CD8-positive, alpha-beta memory T cell (primary cell): Measurements from ENCODE around the gene LMF1. TPM values are rescaled to one million over a fixed set of nuclear protein-coding genes. Genes with fewer than 3 reads are reported as not detected.
"Not testable (repeated sequence)": the region's sequence is repeated elsewhere in the genome, so short reads cannot be mapped to it uniquely, and the experiment has no call there.

Source experiments
- CTCF ChIA-PET: fragments of 350-600 bp; sonication (Branson Sonifier 250); formaldehyde crosslinking; loops from one replicate; lab custom pipeline; 2021; ENCODE audit warnings: antibody characterized with exemption; lab: Charles Lee
- POLR2A ChIA-PET: fragments of 350-600 bp; sonication (Branson Sonifier 250); formaldehyde crosslinking; loops from one replicate; lab custom pipeline; 2021; ENCODE audit warnings: antibody characterized with exemption; lab: Charles Lee
- DNase-seq, 5 donors: peaks; one replicate each; pipeline versions ENCODE4 v3.0.0 to v3.0.0-alpha.2; 2020 to 2022; ENCODE audit warnings: mixed read lengths in 1 of 5
- H3K27ac ChIP-seq: one replicate; pipeline ENCODE4 v1.7.0; 2013; ENCODE audit warnings: low read depth, mild to moderate bottlenecking, low read length, moderate library complexity
- H3K27me3 ChIP-seq: 2 replicates; pipeline ENCODE4 v1.7.0; 2013; ENCODE audit warnings: low read length, mild to moderate bottlenecking; ENCODE audit not compliant: insufficient read depth, poor library complexity, severe bottlenecking
- H3K36me3 ChIP-seq: 2 replicates; pipeline ENCODE4 v1.7.0; 2013; ENCODE audit warnings: mild to moderate bottlenecking, low read length, moderate library complexity; ENCODE audit not compliant: insufficient read depth
- H3K4me1 ChIP-seq: 2 replicates; pipeline ENCODE4 v1.7.0; 2013; ENCODE audit warnings: mild to moderate bottlenecking, low read length, moderate library complexity; ENCODE audit not compliant: insufficient read depth
- H3K4me3 ChIP-seq: 2 replicates; pipeline ENCODE4 v1.7.0; 2013; ENCODE audit warnings: mild to moderate bottlenecking, low read length
- H3K9me3 ChIP-seq: 2 replicates; pipeline ENCODE4 v1.7.0; 2013; ENCODE audit warnings: mild to moderate bottlenecking, low read length
- H3K27ac Mint-ChIP-seq, 8 donors: one replicate each; pipeline ENCODE4 v1.8.0; 2020 to 2021; ENCODE audit warnings: mixed read lengths in 8 of 8, mild to moderate bottlenecking in 6 of 8, inconsistent platforms in 3 of 8, moderate library complexity in 3 of 8
- H3K27me3 Mint-ChIP-seq, 2 donors: one replicate each; pipeline ENCODE4 v1.8.0; 2020 to 2021; ENCODE audit warnings: mixed read lengths in 2 of 2, mild to moderate bottlenecking in 1 of 2, moderate library complexity in 1 of 2
- H3K36me3 Mint-ChIP-seq, 3 donors: one replicate each; pipeline ENCODE4 v1.8.0; 2020 to 2021; ENCODE audit warnings: mixed read lengths in 3 of 3, inconsistent platforms in 1 of 3, mild to moderate bottlenecking in 1 of 3
- H3K4me1 Mint-ChIP-seq, 3 donors: one replicate each; pipeline ENCODE4 v1.8.0; 2020 to 2021; ENCODE audit warnings: mixed read lengths in 3 of 3, inconsistent platforms in 1 of 3, mild to moderate bottlenecking in 1 of 3
- H3K4me3 Mint-ChIP-seq, 7 donors: one replicate each; pipeline ENCODE4 v1.8.0; 2020 to 2021; ENCODE audit warnings: mixed read lengths in 7 of 7, mild to moderate bottlenecking in 6 of 7, moderate library complexity in 4 of 7, inconsistent platforms in 2 of 7
- H3K9me3 Mint-ChIP-seq, 5 donors: one replicate each; pipeline ENCODE4 v1.8.0; 2020 to 2022; ENCODE audit warnings: mixed read lengths in 5 of 5, mild to moderate bottlenecking in 3 of 5, moderate library complexity in 2 of 5, inconsistent platforms in 1 of 5
- polyA plus RNA-seq: library from polyadenylated mRNA; unstranded; fragments of 300-500 nt; fragmentation: Illumina TruSeq; gene quantifications from one replicate; pipeline ENCODE4 v1.2.3, GENCODE V29; 2021
- total RNA-seq, 2 experiments: library from RNA; stranded (reverse); gene quantifications; one replicate each; pipeline ENCODE4 v1.2.3, GENCODE V29; 2021

The LMF1 gene
- total and polyA plus RNA-seq, 3 experiments from 2014 or later = 11.7 to 15.8 (median 14.0) TPM

- Mint-ChIP-seq H3K27me3 (peaks cover 3 to 4% of the 10 kb centered on the region in 2 donors), H3K4me1 (no peaks in the 10 kb centered on the region), H3K36me3 (peaks cover 0 to 4% (median 0%) of the 10 kb centered on the region in 3 donors), H3K9me3 (peaks cover 0 to 23% (median 9%) of the 10 kb centered on the region in 5 donors), H3K4me3 (no peak overlapping the region), H3K27ac (no peak overlapping the region)
- no peaks in the 10 kb centered on the region for H3K4me1 ChIP-seq
- H3K27me3 ChIP-seq = no peaks in the 10 kb centered on the region
- H3K9me3 ChIP-seq = peaks cover 6% of the 10 kb centered on the region
- ChIA-PET POLR2A (no interaction called here), CTCF (no interaction called here)
- no peak for DNase-seq
- no peaks in the 10 kb centered on the region for H3K36me3 ChIP-seq
- no peak overlapping the region for H3K4me3 ChIP-seq
- H3K27ac ChIP-seq = no peak overlapping the region
Measured at GRCh38 chr16:838741-839140, 132.0 kb downstream of the LMF1 start.

GRCh38 chr16:836822-837221 is 134.0 kb downstream of the LMF1 start:
- CTCF ChIA-PET, H3K4me1 Mint-ChIP-seq, H3K27me3 Mint-ChIP-seq, H3K27ac ChIP-seq, H3K4me3 Mint-ChIP-seq, H3K4me3 ChIP-seq, H3K9me3 ChIP-seq, H3K36me3 Mint-ChIP-seq, H3K36me3 ChIP-seq, DNase-seq, H3K27me3 ChIP-seq, H3K4me1 ChIP-seq, POLR2A ChIA-PET, H3K27ac Mint-ChIP-seq: not testable (repeated sequence)
- peaks cover 0 to 23% (median 9%) of the 10 kb centered on the region in 5 donors for H3K9me3 Mint-ChIP-seq

GRCh38 chr16:836221-836620 is 134.6 kb downstream of the LMF1 start:
- POLR2A ChIA-PET = no interaction called here
- CTCF ChIA-PET = interaction anchor here (0.8 kb wide), 1 partner anchor 8 kb away, joined by 3 read pairs; no protein-coding TSS in a partner anchor
- Histone ChIP-seq H3K4me3 (no peak overlapping the region), H3K4me1 (no peaks in the 10 kb centered on the region), H3K9me3 (peaks cover 6% of the 10 kb centered on the region), H3K27ac (no peak overlapping the region), H3K36me3 (no peaks in the 10 kb centered on the region), H3K27me3 (no peaks in the 10 kb centered on the region)
- Mint-ChIP-seq H3K9me3 (peaks cover 0 to 23% (median 9%) of the 10 kb centered on the region in 5 donors), H3K27ac (no peak overlapping the region), H3K36me3 (peaks cover 0 to 4% (median 0%) of the 10 kb centered on the region in 3 donors), H3K4me3 (no peak overlapping the region), H3K4me1 (no peaks in the 10 kb centered on the region), H3K27me3 (peaks cover 3 to 5% of the 10 kb centered on the region in 2 donors)
- DNase-seq = no peak

- H3K27me3 Mint-ChIP-seq = peaks cover 3 to 5% of the 10 kb centered on the region in 2 donors
- H3K27ac Mint-ChIP-seq = no peak overlapping the region
- H3K27ac ChIP-seq = no peak overlapping the region
- no peaks in the 10 kb centered on the region for H3K27me3 ChIP-seq
- H3K4me3 Mint-ChIP-seq = no peak overlapping the region
- H3K4me1 ChIP-seq = no peaks in the 10 kb centered on the region
- DNase-seq = no peak
- peaks cover 0 to 4% (median 0%) of the 10 kb centered on the region in 3 donors for H3K36me3 Mint-ChIP-seq
- peaks cover 0 to 23% (median 9%) of the 10 kb centered on the region in 5 donors for H3K9me3 Mint-ChIP-seq
- ChIA-PET POLR2A (no interaction called here), CTCF (interaction anchor here (0.8 kb wide), 1 partner anchor 9 kb away, joined by 3 read pairs; no protein-coding TSS in a partner anchor)
- H3K4me1 Mint-ChIP-seq = no peaks in the 10 kb centered on the region
- H3K9me3 ChIP-seq = peaks cover 6% of the 10 kb centered on the region
- H3K36me3 ChIP-seq = no peaks in the 10 kb centered on the region
- no peak overlapping the region for H3K4me3 ChIP-seq
Measured at GRCh38 chr16:835373-835772, 135.4 kb downstream of the LMF1 start.

- Histone ChIP-seq H3K9me3 (peaks cover 6% of the 10 kb centered on the region), H3K4me3 (no peak overlapping the region), H3K36me3 (no peaks in the 10 kb centered on the region), H3K4me1 (no peaks in the 10 kb centered on the region), H3K27me3 (no peaks in the 10 kb centered on the region), H3K27ac (no peak overlapping the region)
- peaks cover 0 to 4% (median 0%) of the 10 kb centered on the region in 3 donors for H3K36me3 Mint-ChIP-seq
- ChIA-PET POLR2A (no interaction called here), CTCF (no interaction called here)
- H3K4me3 Mint-ChIP-seq = no peak overlapping the region
- peaks cover 5 to 8% of the 10 kb centered on the region in 2 donors for H3K27me3 Mint-ChIP-seq
- DNase-seq = no peak
- H3K4me1 Mint-ChIP-seq = no peaks in the 10 kb centered on the region
- peaks cover 0 to 20% (median 9%) of the 10 kb centered on the region in 5 donors for H3K9me3 Mint-ChIP-seq
- H3K27ac Mint-ChIP-seq = no peak overlapping the region
Measured at GRCh38 chr16:833411-833810, 137.4 kb downstream of the LMF1 start.

GRCh38 chr16:832652-833336 is 138.0 kb downstream of the LMF1 start:
- Histone ChIP-seq H3K27me3 (no peaks in the 10 kb centered on the region), H3K9me3 (peaks cover 6% of the 10 kb centered on the region), H3K27ac (no peak overlapping the region), H3K4me3 (no peak overlapping the region), H3K4me1 (no peaks in the 10 kb centered on the region), H3K36me3 (no peaks in the 10 kb centered on the region)
- peaks cover 0 to 4% (median 0%) of the 10 kb centered on the region in 3 donors for H3K36me3 Mint-ChIP-seq
- H3K9me3 Mint-ChIP-seq = peaks cover 0 to 15% (median 8%) of the 10 kb centered on the region in 5 donors
- CTCF ChIA-PET = no interaction called here
- POLR2A ChIA-PET = no interaction called here
- H3K27me3 Mint-ChIP-seq = peaks cover 7 to 8% of the 10 kb centered on the region in 2 donors
- H3K4me1 Mint-ChIP-seq = no peaks in the 10 kb centered on the region
- H3K4me3 Mint-ChIP-seq = no peak overlapping the region
- DNase-seq = no peak
- no peak overlapping the region for H3K27ac Mint-ChIP-seq

- DNase-seq = no peak
- ChIA-PET POLR2A (no interaction called here), CTCF (no interaction called here)
- Histone ChIP-seq H3K4me1 (no peaks in the 10 kb centered on the region), H3K36me3 (no peaks in the 10 kb centered on the region), H3K9me3 (peaks cover 6% of the 10 kb centered on the region), H3K4me3 (no peak overlapping the region), H3K27ac (no peak overlapping the region), H3K27me3 (no peaks in the 10 kb centered on the region)
- H3K27ac Mint-ChIP-seq = no peak overlapping the region
- peaks cover 0 to 4% (median 0%) of the 10 kb centered on the region in 3 donors for H3K36me3 Mint-ChIP-seq
- no peak overlapping the region for H3K4me3 Mint-ChIP-seq
- H3K4me1 Mint-ChIP-seq = no peaks in the 10 kb centered on the region
- H3K27me3 Mint-ChIP-seq = peaks cover 7 to 8% of the 10 kb centered on the region in 2 donors
- H3K9me3 Mint-ChIP-seq = peaks cover 0 to 14% (median 5%) of the 10 kb centered on the region in 5 donors
Measured at GRCh38 chr16:831571-832413, 139.0 kb downstream of the LMF1 start.
